HEK293 (cell line): ENCODE results near the gene KCNH8.
"Not testable (repeated sequence)": the region's sequence is repeated elsewhere in the genome, so short reads cannot be mapped to it uniquely, and the experiment has no call there.

ENCODE experiments used
- CTCF ChIA-PET: fragments of 350-600 bp; formaldehyde crosslinking; extraction: SDS; loops from one replicate; lab custom pipeline; 2021; ENCODE audit warnings: antibody characterized with exemption; lab: Yijun Ruan, JAX
- POLR2A ChIA-PET: fragments of 300-600 bp; formaldehyde crosslinking; extraction: SDS; loops from one replicate; lab custom pipeline; 2020; ENCODE audit warnings: antibody characterized with exemption, inconsistent platforms; lab: Yijun Ruan, JAX
- H3K27ac ChIP-seq: fragments of 200-500 bp; sonication (Bioruptor generic); 2 replicates; pipeline ENCODE4 v1.5.1; 2014; ENCODE audit warnings: low read depth, low read length, control low read depth, inconsistent platforms; ENCODE audit errors: extremely low read depth
- H3K36me3 ChIP-seq, 2 experiments: fragments of 200-500 bp in 1 of 2; sonication (Bioruptor generic) in 1 of 2; 1 replicate in 1 of 2; 2 replicates in 1 of 2; pipeline ENCODE4 v1.5.1; 2014 to 2017; ENCODE audit warnings: inconsistent platforms in 2 of 2, low read length in 2 of 2; ENCODE audit not compliant: control insufficient read depth in 2 of 2, insufficient read depth in 1 of 2
- H3K4me1 ChIP-seq: fragments of 200-500 bp; sonication (Bioruptor generic); 2 replicates; pipeline ENCODE4 v1.5.1; 2014; ENCODE audit warnings: mild to moderate bottlenecking, low read length, inconsistent platforms; ENCODE audit not compliant: control insufficient read depth, insufficient read depth
- H3K4me3 ChIP-seq: 2 replicates; pipeline ENCODE4 v1.5.1; 2011; ENCODE audit warnings: low read depth, mild to moderate bottlenecking, control low read depth, low read length, moderate library complexity
- H3K9me3 ChIP-seq: fragments of 200-500 bp; sonication (Bioruptor generic); 2 replicates; pipeline ENCODE4 v1.5.1; 2014; ENCODE audit warnings: low read depth, low read length, inconsistent platforms; ENCODE audit not compliant: control insufficient read depth, insufficient read depth
- GFI1B ChIP-seq: fragments of 450-650 bp; formaldehyde crosslinking; IDR thresholded peaks from 2 replicates; pipeline ENCODE4 v1.5.1; 2016; ENCODE audit warnings: missing biosample characterization, missing genetic modification characterization
- HOXD13 ChIP-seq: sonication (generic); formaldehyde crosslinking; IDR thresholded peaks from 2 replicates; pipeline ENCODE4 v1.8.0; 2022; ENCODE audit warnings: missing genetic modification reagents, borderline replicate concordance
- IKZF3 ChIP-seq: fragments of 450-650 bp; IDR thresholded peaks from 2 replicates; pipeline ENCODE4 v1.5.0; 2018; ENCODE audit warnings: missing biosample characterization, mild to moderate bottlenecking, missing genetic modification characterization, moderate library complexity
- KLF10 ChIP-seq: fragments of 450-650 bp; IDR thresholded peaks from 2 replicates; pipeline ENCODE4 v1.5.1; 2018; ENCODE audit warnings: missing biosample characterization, mild to moderate bottlenecking, missing genetic modification characterization
- SALL2 ChIP-seq: fragments of 450-650 bp; formaldehyde crosslinking; IDR thresholded peaks from 2 replicates; pipeline ENCODE4 v1.5.0; 2017; ENCODE audit warnings: missing biosample characterization, mild to moderate bottlenecking, missing genetic modification characterization, borderline replicate concordance
- ZFP69B ChIP-seq: fragments of 450-650 bp; formaldehyde crosslinking; IDR thresholded peaks from 2 replicates; pipeline ENCODE4 v1.5.1; 2016; ENCODE audit warnings: missing biosample characterization, missing genetic modification characterization
- ZNF10 ChIP-seq: fragments of 450-650 bp; formaldehyde crosslinking; IDR thresholded peaks from 2 replicates; pipeline ENCODE4 v1.5.1; 2017; ENCODE audit warnings: missing biosample characterization, missing genetic modification characterization
- ZNF221 ChIP-seq: fragments of 450-650 bp; formaldehyde crosslinking; IDR thresholded peaks from 2 replicates; pipeline ENCODE4 v1.5.1; 2017; ENCODE audit warnings: missing biosample characterization, missing genetic modification characterization, borderline replicate concordance
- ZNF335 ChIP-seq: fragments of 450-650 bp; formaldehyde crosslinking; conservative IDR thresholded peaks from 2 replicates; pipeline ENCODE4 v1.5.1; 2016; ENCODE audit warnings: missing biosample characterization, missing genetic modification characterization
- ZNF394 ChIP-seq: fragments of 450-650 bp; formaldehyde crosslinking; IDR thresholded peaks from 2 replicates; pipeline ENCODE4 v1.5.1; 2016; ENCODE audit warnings: missing biosample characterization, missing genetic modification characterization, mild to moderate bottlenecking, moderate library complexity, borderline replicate concordance
- ZNF626 ChIP-seq: fragments of 450-650 bp; sonication (Bioruptor Pico); formaldehyde crosslinking; IDR thresholded peaks from 2 replicates; pipeline ENCODE4 v1.5.1; 2018; ENCODE audit warnings: missing biosample characterization, missing genetic modification characterization, inconsistent platforms
- ZNF664 ChIP-seq: fragments of 450-650 bp; formaldehyde crosslinking; IDR thresholded peaks from 2 replicates; pipeline ENCODE4 v1.5.1; 2016; ENCODE audit warnings: missing biosample characterization, missing genetic modification characterization
- ZNF837 ChIP-seq: fragments of 450-650 bp; formaldehyde crosslinking; IDR thresholded peaks from 2 replicates; pipeline ENCODE4 v1.5.1; 2016; ENCODE audit warnings: missing biosample characterization, missing genetic modification characterization
- ZNF843 ChIP-seq: fragments of 450-650 bp; formaldehyde crosslinking; IDR thresholded peaks from 2 replicates; pipeline ENCODE4 v1.5.1; 2016; ENCODE audit warnings: missing biosample characterization, missing genetic modification characterization
- ZSCAN16 ChIP-seq: fragments of 450-650 bp; formaldehyde crosslinking; IDR thresholded peaks from 2 replicates; pipeline ENCODE4 v1.5.1; 2016; ENCODE audit warnings: missing biosample characterization, missing genetic modification characterization
- TF ChIP-seq, protein P1 (sequence below): fragments of 450-650 bp; formaldehyde crosslinking; IDR thresholded peaks from 2 replicates; pipeline ENCODE4 v1.5.1; 2016; ENCODE audit warnings: missing biosample characterization, missing genetic modification characterization
- TF ChIP-seq, protein P2 (sequence below): fragments of 450-650 bp; formaldehyde crosslinking; IDR thresholded peaks from 2 replicates; pipeline ENCODE4 v1.5.1; 2016; ENCODE audit warnings: missing biosample characterization, missing genetic modification characterization
- TF ChIP-seq, protein P3 (sequence below): fragments of 450-650 bp; IDR thresholded peaks from 2 replicates; pipeline ENCODE4 v1.5.1; 2018; ENCODE audit warnings: missing biosample characterization, missing genetic modification characterization

KCNH8 gene

DNA sequence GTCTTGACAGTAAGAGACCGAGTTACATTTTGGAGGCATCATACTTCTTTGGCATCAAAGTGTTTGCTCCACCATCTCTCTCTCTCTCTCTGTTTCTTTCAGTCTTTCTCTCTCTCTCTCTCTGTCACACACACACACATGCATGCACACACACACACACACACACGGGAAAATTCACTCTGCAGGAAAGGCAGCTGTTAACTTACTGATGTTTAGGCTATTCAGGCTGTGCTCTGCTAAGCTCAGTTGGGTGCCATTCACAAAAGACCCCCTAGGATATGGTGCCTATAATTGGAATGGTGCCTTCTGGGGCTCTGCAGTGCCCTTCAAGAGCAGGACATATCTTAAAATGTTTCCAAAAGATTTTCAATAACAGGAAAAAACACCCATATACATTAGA, 78.2 kb downstream of the KCNH8 start:
- CTCF ChIA-PET: interaction anchor here (0.6 kb wide), 1 partner anchor 36 kb away, joined by 3 read pairs; no protein-coding TSS in a partner anchor
- POLR2A ChIA-PET: no interaction called here
- no peak overlapping the region for H3K4me3 ChIP-seq
- no peak overlapping the region for H3K27ac ChIP-seq
- TF ChIP-seq ZNF394 (no peak), ZNF837 (tag by site-specific recombination) (no peak), ZNF843 (no peak), KLF10 (tag by site-specific recombination) (no peak), ZFP69B (tag by site-specific recombination) (no peak), SALL2 (tag by site-specific recombination) (no peak)
- TF ChIP-seq, protein P1, sequence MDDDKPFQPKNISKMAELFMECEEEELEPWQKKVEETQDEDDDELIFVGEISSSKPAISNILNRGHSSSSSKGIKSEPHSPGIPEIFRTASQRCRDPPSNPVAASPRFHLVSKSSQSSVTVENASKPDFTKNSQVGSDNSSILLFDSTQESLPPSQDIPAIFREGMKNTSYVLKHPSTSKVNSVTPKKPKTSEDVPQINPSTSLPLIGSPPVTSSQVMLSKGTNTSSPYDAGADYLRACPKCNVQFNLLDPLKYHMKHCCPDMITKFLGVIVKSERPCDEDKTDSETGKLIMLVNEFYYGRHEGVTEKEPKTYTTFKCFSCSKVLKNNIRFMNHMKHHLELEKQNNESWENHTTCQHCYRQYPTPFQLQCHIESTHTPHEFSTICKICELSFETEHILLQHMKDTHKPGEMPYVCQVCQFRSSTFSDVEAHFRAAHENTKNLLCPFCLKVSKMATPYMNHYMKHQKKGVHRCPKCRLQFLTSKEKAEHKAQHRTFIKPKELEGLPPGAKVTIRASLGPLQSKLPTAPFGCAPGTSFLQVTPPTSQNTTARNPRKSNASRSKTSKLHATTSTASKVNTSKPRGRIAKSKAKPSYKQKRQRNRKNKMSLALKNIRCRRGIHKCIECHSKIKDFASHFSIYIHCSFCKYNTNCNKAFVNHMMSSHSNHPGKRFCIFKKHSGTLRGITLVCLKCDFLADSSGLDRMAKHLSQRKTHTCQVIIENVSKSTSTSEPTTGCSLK (tag by site-specific recombination): no peak
- TF ChIP-seq, protein P2, sequence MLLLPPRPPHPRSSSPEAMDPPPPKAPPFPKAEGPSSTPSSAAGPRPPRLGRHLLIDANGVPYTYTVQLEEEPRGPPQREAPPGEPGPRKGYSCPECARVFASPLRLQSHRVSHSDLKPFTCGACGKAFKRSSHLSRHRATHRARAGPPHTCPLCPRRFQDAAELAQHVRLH (tag by site-specific recombination): no peak
- H3K9me3 ChIP-seq: no peaks in the 10 kb centered on the region
- no peaks in the 10 kb centered on the region for H3K36me3 ChIP-seq
- no peaks in the 10 kb centered on the region for H3K4me1 ChIP-seq

- ChIA-PET CTCF (interaction anchor here (0.6 kb wide), 1 partner anchor 11 kb away, joined by 3 read pairs; no protein-coding TSS in a partner anchor), POLR2A (no interaction called here)
- no peaks in the 10 kb centered on the region for H3K36me3 ChIP-seq
- no peaks in the 10 kb centered on the region for H3K9me3 ChIP-seq
- no peak overlapping the region for H3K4me3 ChIP-seq
- H3K27ac ChIP-seq: no peak overlapping the region
- no peak for TF ChIP-seq ZNF626
- no peak for TF ChIP-seq IKZF3 (tag by site-specific recombination)
- TF ChIP-seq, protein P3, sequence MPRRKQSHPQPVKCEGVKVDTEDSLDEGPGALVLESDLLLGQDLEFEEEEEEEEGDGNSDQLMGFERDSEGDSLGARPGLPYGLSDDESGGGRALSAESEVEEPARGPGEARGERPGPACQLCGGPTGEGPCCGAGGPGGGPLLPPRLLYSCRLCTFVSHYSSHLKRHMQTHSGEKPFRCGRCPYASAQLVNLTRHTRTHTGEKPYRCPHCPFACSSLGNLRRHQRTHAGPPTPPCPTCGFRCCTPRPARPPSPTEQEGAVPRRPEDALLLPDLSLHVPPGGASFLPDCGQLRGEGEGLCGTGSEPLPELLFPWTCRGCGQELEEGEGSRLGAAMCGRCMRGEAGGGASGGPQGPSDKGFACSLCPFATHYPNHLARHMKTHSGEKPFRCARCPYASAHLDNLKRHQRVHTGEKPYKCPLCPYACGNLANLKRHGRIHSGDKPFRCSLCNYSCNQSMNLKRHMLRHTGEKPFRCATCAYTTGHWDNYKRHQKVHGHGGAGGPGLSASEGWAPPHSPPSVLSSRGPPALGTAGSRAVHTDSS (tag by site-specific recombination): no peak
- TF ChIP-seq GFI1B (tag by site-specific recombination): no peak
- no peak for TF ChIP-seq ZNF664 (tag by site-specific recombination)
- TF ChIP-seq HOXD13 (CRISPR knock-in tag): no peak
- no peak for TF ChIP-seq ZSCAN16 (tag by site-specific recombination)
- no peaks in the 10 kb centered on the region for H3K4me1 ChIP-seq
Observed at GRCh38 chr3:19228167-19228566, 79.9 kb downstream of the KCNH8 start.

DNA sequence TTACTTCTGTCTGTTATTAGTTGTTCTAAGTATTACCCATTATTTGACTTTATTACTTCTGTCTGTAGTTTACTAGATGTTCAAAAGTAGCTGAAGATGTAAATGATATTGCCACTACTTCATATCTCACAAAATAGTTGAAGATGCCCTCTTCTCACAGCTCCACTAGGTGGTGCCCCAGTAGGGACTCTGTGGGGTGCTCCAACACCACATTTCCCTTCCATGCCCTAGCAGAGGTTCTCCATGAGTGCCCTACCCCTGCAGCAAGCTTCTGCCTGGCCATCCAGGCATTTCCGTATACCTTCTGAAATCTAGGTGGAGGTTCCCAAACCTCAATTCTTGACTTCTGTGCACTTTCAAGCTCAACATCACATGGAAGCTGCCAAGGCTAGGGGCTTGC, 80.8 kb downstream of the KCNH8 start:
- Histone ChIP-seq H3K4me3 (no peak overlapping the region), H3K9me3 (no peaks in the 10 kb centered on the region), H3K4me1 (no peaks in the 10 kb centered on the region), H3K36me3 (no peaks in the 10 kb centered on the region), H3K27ac (no peak overlapping the region)
- CTCF ChIA-PET: interaction anchor here (0.6 kb wide), 1 partner anchor 11 kb away, joined by 3 read pairs; no protein-coding TSS in a partner anchor
- TF ChIP-seq ZNF221 (tag by site-specific recombination) (no peak), ZNF335 (no peak), ZNF10 (tag by site-specific recombination) (no peak), SALL2 (tag by site-specific recombination) (no peak)
- TF ChIP-seq, all 188 proteins: peak for 0
- POLR2A ChIA-PET: no interaction called here

DNA sequence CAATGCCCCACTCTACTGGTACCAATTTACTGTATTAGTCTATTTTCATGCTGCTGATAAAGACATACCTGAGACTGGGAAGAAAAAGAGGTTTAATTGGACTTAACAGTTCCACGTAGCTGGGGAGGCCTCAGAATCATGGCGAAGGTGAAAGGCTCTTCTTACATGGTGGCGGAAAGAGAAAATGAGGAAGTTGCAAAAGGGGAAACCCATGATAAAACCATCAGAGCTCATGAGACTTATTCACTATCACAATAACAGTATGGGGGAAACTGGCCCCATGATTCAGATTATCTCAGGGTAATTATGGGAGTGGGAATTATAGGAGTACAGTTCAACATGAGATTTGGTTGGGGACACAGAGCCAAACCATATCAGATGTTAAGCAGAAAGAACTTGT, 81.6 kb downstream of the KCNH8 start:
- H3K27ac ChIP-seq, POLR2A ChIA-PET, H3K36me3 ChIP-seq, H3K4me1 ChIP-seq, H3K4me3 ChIP-seq, H3K9me3 ChIP-seq: not testable (repeated sequence)
- CTCF ChIA-PET: interaction anchor here (0.6 kb wide), 1 partner anchor 27 kb away, joined by 4 read pairs; no protein-coding TSS in a partner anchor
